C4-2B (cell line): ENCODE data around the gene CEP192.

Experiments
- H3K27ac ChIP-seq: fragments of 450-650 bp; 2 replicates; pipeline ENCODE4 v1.5.1; 2017
- ZFX ChIP-seq: fragments of 450-650 bp; IDR thresholded peaks from 2 replicates; pipeline ENCODE4 v1.6.1; 2017
- TF ChIP-seq, protein P1 (sequence below): fragments of 450-650 bp; conservative IDR thresholded peaks from 2 replicates; pipeline ENCODE4 v1.5.1; 2017; ENCODE audit warnings: mild to moderate bottlenecking

Gene CEP192

DNA sequence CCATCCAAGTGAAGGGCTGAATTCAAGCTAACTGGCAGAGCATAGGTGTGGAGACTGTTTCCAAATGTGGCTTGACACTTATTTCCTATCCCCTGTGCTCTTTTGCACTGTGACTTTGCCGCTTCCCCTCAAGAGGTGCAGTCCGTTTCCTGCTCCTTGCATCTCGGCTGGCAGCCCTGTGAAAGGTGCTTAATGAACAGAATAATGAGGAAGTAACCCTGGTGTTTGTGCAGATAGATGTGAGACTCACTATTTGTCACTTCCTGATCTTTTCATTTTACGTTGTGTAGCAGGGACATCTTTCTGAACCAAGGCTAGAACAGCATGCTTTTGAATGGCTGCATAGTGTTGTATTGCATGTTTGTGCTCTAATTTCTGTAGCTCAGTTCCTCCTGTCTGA lies 60.8 kb downstream of the CEP192 start:
- TF ChIP-seq, protein P1, sequence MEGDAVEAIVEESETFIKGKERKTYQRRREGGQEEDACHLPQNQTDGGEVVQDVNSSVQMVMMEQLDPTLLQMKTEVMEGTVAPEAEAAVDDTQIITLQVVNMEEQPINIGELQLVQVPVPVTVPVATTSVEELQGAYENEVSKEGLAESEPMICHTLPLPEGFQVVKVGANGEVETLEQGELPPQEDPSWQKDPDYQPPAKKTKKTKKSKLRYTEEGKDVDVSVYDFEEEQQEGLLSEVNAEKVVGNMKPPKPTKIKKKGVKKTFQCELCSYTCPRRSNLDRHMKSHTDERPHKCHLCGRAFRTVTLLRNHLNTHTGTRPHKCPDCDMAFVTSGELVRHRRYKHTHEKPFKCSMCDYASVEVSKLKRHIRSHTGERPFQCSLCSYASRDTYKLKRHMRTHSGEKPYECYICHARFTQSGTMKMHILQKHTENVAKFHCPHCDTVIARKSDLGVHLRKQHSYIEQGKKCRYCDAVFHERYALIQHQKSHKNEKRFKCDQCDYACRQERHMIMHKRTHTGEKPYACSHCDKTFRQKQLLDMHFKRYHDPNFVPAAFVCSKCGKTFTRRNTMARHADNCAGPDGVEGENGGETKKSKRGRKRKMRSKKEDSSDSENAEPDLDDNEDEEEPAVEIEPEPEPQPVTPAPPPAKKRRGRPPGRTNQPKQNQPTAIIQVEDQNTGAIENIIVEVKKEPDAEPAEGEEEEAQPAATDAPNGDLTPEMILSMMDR: no peak
- no peak for TF ChIP-seq ZFX
- no peak overlapping the region for H3K27ac ChIP-seq

DNA sequence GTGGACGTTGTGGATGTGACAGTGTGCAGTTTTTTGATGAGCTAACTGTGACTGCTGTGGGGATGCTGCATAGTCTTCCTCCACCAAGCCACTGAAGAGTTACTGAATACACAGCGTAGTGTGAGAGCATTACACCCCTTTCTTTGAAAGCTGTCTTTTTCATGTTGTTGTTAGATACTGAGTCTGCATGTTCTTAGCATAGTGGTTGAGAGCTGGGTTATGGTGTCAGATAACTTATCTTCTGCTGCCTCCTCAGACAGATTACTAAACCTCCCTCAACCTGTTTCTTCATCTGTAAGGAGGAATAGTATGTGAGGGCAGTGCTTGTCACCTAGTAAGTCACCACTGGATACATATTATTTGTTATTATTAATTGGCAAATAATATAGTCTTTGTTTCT lies 63.2 kb downstream of the CEP192 start:
- H3K27ac ChIP-seq: no peak overlapping the region
- TF ChIP-seq, protein P1: no peak
- TF ChIP-seq ZFX: no peak

DNA sequence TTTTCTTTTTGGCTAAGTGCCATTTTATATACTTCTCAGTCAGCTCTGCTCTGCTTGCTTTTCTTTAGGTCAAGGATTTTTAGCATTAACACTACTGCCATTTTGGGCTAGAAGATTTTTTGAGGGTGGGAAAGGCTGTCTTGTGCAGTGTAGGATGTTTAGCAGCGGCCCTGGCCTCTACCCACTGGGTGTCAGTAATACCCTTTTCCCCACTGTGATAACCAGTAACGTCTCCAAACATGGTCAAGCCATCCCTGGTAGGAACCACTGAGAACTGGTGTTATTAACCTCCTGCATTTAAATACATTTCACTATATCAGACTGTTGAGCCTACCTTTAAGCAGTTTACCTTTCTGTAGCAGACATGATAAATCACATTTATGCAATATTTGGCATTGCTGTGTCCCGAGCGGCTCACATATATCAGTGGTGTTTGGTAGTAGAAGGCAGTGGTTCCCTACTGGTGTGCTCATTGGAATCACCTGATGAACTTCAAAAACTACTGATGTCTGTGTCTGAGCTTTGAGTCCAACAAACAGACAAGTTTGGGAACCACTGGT lies 70.5 kb downstream of the CEP192 start:
- TF ChIP-seq, protein P1: no peak
- no peak for TF ChIP-seq ZFX
- no peak overlapping the region for H3K27ac ChIP-seq

DNA sequence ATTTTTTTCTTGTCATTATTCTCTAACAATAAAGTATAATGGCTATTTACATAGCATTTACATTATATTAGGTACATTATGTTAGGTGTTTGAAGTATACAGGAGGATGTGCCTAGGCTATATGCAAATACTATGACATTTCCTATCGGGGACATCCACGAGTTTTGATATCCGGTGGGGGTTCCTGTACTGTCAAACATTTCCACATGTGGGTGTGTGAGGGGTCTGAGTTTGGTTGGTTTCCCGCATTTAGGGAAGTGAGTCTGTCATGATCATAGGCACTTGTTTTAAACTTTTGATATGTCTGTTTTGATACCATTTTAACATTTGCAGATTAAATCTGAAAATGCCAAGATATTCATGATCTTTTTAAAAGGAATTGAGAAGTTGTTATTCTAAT lies 76.0 kb downstream of the CEP192 start:
- TF ChIP-seq, protein P1: no peak
- no peak for TF ChIP-seq ZFX

DNA sequence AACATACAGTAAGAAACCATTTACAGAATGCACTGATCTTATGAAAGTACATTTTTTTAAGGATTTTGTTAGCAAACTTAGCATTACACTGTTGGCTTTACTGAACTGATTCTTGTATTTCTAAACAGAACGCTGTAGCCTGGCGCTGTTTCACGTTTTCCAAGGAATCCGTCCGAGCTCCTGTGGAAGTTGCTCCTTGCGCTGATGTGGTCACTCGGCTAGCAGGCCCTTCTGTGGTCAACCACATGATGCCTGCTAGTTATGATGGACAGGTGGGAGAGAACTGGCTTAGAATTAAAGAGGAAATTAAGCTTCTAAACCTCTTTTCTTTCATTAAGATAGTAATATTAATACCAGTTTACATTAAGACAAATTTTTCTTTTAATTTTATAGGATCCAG lies 76.8 kb downstream of the CEP192 start:
- TF ChIP-seq, protein P1: no peak
- no peak for TF ChIP-seq ZFX

More for the DNA sequence above, 76.0 kb downstream of the CEP192 start:
- no peak overlapping the region for H3K27ac ChIP-seq

DNA sequence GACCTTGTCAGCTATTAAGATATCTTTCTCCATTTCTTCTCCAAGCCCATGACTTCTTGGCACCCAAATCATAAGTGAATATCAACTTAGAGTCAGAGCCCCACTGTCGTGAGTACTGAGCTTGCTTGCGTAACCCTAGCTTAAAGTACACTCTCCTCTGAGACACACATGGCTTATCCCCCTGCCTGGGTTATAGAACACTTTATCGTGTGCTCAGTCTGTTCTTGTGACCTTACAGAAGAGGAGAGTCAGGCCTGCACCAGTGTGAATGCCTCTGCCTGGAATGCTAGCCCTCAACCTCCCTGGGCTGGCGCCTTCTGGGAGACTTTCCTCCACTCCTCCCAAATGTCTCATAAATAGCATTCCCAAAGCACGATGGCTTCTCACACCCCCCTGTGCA lies 79.3 kb downstream of the CEP192 start:
- TF ChIP-seq, protein P1: no peak
- TF ChIP-seq ZFX: no peak
- H3K27ac ChIP-seq: no peak overlapping the region

More for the DNA sequence above, 76.8 kb downstream of the CEP192 start:
- no peak overlapping the region for H3K27ac ChIP-seq

DNA sequence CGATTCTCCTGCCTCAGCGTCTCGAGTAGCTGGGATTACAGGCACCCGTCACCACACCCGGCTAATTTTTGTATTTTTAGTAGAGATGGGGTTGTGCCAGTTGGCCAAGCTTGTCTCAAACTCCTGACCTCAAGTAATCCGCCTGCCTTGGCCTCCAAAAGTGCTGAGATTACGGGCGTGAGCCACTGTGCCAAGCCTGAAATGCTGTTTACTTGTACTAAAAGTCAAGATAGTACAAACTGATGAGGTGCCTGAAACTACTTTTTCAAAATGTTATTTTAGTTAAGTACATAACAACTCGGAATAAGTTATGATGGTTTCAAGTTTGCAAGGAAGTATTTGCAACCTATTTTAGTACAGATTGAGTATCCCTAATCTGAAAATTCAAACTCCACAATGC lies 85.7 kb downstream of the CEP192 start:
- no peak for TF ChIP-seq ZFX
- TF ChIP-seq, protein P1: no peak
- no peak overlapping the region for H3K27ac ChIP-seq
